Vagina (tissue), 2 donors: Measurements from ENCODE around the gene KRTAP12-4. TPM values are rescaled to one million over a fixed set of nuclear protein-coding genes. Genes with fewer than 3 reads are reported as not detected.

ENCODE experiments used
- DNase-seq, 2 donors: peaks; one replicate each; pipeline ENCODE4 v3.0.0-alpha.2; 2017; ENCODE audit errors: extremely low spot score in 2 of 2
- H3K27ac ChIP-seq: fragments of 200-600 bp; sonication (generic); one replicate; pipeline ENCODE4 v1.5.1; 2019
- H3K27me3 ChIP-seq: fragments of 200-600 bp; sonication (generic); one replicate; pipeline ENCODE4 v1.5.1; 2019
- H3K36me3 ChIP-seq, 2 donors: fragments of 200-600 bp; sonication (generic); one replicate each; pipeline ENCODE4 v1.5.1; 2017 to 2019
- H3K4me1 ChIP-seq: fragments of 200-600 bp; sonication (generic); one replicate; pipeline ENCODE4 v1.5.1; 2019
- H3K4me3 ChIP-seq, 2 donors: fragments of 200-600 bp; sonication (generic); 1 replicate in 1 of 2; 2 replicates in 1 of 2; pipeline ENCODE4 v1.5.1; 2016 to 2019
- H3K9me3 ChIP-seq: fragments of 200-600 bp; sonication (generic); one replicate; pipeline ENCODE4 v1.5.1; 2019
- POLR2A ChIP-seq, 2 donors: fragments of 450-650 bp; IDR thresholded peaks; one replicate each; pipeline ENCODE4 v1.6.1; 2017; ENCODE audit warnings: antibody characterized with exemption in 2 of 2, mild to moderate bottlenecking in 2 of 2, moderate library complexity in 2 of 2
- POLR2AphosphoS5 ChIP-seq, 2 donors: sonication (generic); formaldehyde crosslinking; IDR thresholded peaks; one replicate each; pipeline ENCODE4 v1.9.0; 2017; ENCODE audit warnings: antibody characterized with exemption in 2 of 2, mild to moderate bottlenecking in 2 of 2, low read depth in 1 of 2; ENCODE audit not compliant: insufficient read depth in 1 of 2
- intact Hi-C: fragments of 100-400 bp; cut with DNase I; formaldehyde crosslinking; loops from one replicate; pipeline ENCODE4 v1.15.1; 2023
- total RNA-seq: library from RNA; depleted of rRNA; stranded (reverse); fragments of >200 nt; gene quantifications from one replicate; pipeline ENCODE4 v1.2.3, GENCODE V29; 2016
- TF ChIP-seq, protein P1 (sequence below), 3 experiments: fragments of 450-650 bp in 2 of 3; fragments of 200-600 bp in 1 of 3; sonication (generic) in 1 of 3; IDR thresholded peaks; one replicate each; pipeline ENCODE4 v1.5.1; 2017 to 2019; ENCODE audit warnings: antibody characterized with exemption in 3 of 3, mild to moderate bottlenecking in 2 of 3, moderate library complexity in 2 of 3

The KRTAP12-4 gene
- total RNA-seq, 1 donor from 2014 or later: not detected

DNA sequence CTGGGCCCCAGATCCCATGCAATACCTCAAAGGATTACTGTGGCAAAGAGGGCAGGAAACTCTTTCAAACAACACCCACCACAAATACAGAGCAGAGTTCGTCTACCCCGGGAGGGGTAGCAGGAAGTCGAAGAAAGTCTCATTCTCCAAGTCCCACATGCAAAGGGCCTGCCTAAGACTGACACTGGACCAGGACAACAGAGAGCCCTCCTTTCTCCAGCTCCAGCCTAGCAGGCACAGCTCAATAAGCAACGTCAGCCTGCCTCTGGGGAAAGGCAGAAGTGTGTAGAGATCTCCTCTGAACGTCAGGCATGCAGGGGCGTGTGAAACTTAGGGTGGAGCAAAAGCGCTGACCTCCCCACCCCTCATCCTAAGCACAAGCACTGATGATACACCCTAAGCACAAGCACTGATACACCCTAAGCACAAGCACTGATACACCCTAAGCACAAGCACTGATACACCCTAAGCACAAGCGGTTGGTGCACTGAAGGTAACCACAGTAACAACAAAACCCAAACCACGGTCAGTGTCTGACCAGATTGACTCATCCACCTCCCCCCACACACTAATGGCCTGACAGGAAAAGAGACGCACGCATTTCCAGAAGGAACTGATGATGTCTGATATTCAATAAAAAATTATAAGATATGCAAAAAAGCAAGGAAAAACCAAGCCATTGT is 4.6 kb upstream of the KRTAP12-4 start:
- Histone ChIP-seq H3K4me1 (no peaks in the 10 kb centered on the region), H3K27me3 (no peaks in the 10 kb centered on the region), H3K9me3 (no peaks in the 10 kb centered on the region), H3K4me3 (no peak overlapping the region), H3K27ac (no peak overlapping the region), H3K36me3 (no peaks in the 10 kb centered on the region)
- TF ChIP-seq, protein P1, sequence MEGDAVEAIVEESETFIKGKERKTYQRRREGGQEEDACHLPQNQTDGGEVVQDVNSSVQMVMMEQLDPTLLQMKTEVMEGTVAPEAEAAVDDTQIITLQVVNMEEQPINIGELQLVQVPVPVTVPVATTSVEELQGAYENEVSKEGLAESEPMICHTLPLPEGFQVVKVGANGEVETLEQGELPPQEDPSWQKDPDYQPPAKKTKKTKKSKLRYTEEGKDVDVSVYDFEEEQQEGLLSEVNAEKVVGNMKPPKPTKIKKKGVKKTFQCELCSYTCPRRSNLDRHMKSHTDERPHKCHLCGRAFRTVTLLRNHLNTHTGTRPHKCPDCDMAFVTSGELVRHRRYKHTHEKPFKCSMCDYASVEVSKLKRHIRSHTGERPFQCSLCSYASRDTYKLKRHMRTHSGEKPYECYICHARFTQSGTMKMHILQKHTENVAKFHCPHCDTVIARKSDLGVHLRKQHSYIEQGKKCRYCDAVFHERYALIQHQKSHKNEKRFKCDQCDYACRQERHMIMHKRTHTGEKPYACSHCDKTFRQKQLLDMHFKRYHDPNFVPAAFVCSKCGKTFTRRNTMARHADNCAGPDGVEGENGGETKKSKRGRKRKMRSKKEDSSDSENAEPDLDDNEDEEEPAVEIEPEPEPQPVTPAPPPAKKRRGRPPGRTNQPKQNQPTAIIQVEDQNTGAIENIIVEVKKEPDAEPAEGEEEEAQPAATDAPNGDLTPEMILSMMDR (IDR thresholded peaks at IDR 0.05): no peak
- TF ChIP-seq POLR2AphosphoS5 (IDR thresholded peaks at IDR 0.05; ENCODE audit: insufficient read depth in 1 of 2, low read depth in 1 of 2) (no peak), POLR2A (IDR thresholded peaks at IDR 0.05) (no peak)
- intact Hi-C loops: no loop called here
- no peak for DNase-seq

DNA sequence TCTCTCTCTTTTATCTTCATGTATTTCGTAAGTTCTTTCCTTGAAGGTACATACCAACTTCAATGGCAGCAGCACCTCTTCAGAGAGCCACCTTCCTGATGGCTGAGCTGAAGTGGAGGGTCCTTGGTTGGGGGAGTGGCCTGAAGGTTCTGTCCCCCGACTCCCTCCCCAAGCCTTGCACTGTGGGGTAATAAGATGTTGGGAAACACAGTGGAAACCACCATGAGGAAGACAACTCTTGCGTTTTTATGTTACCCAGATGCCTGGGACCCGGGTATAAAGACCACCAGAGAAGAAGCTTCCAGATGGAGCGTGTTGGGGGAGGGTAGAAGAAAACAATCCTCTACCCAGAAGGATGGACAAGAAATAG is 4.1 kb upstream of the KRTAP12-4 start:
- H3K27me3 ChIP-seq: no peaks in the 10 kb centered on the region
- H3K36me3 ChIP-seq: no peaks in the 10 kb centered on the region
- TF ChIP-seq POLR2A (IDR thresholded peaks at IDR 0.05) (no peak), POLR2AphosphoS5 (IDR thresholded peaks at IDR 0.05; ENCODE audit: insufficient read depth in 1 of 2, low read depth in 1 of 2) (no peak)
- TF ChIP-seq, protein P1 (IDR thresholded peaks at IDR 0.05): no peak
- H3K27ac ChIP-seq: no peak overlapping the region
- intact Hi-C loops: no loop called here
- no peak for DNase-seq
- H3K4me1 ChIP-seq: no peaks in the 10 kb centered on the region
- H3K9me3 ChIP-seq: no peaks in the 10 kb centered on the region
- H3K4me3 ChIP-seq: no peak overlapping the region

DNA sequence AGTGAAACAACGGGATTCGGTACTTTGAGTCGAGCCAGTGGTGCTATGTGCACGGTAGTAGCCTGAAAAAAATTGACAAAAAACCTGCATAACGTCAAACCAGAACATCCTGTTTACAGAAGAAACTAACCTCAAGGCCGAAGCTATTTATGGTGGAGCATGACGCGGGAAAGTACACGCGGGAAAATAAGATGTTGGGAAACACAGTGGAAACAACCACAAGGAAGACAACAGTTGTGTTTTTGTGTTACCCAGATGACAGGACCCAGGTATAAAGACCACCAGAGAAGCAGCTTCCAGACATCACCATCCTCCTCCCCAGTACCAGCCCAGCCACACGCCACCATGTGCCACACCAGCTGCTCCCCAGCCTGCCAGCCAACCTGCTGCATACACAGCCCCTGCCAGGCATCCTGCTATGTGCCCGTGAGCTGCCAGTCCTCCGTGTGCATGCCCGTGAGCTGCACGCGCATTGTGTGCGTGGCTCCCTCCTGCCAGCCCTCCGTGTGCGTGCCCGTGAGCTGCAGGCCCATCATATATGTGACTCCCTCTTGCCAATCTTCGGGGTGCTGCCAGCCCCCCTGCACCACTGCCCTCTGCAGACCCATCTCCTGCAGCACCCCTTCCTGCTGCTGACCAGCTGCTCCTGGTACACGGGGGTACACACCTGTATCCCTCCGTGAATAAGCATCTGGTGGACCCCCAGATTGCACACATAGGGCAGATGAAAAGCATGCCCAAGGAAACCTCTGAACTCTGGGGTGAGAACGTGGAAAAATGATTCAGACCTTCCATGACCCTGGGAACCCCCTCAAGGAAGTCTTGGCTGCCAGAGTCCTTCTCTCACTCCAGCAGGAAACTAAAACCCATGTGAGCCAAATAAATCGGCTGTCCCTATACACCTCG is 3.4 kb upstream of the KRTAP12-4 start, which contains the start of gene KRTAP12-3:
Gene KRTAP12-3 (plus strand): TSS at position 298 of the 906 bp plus-strand sequence. CDS start 48 bp downstream, at position 346.
- H3K27me3 ChIP-seq: no peaks in the 10 kb centered on the region
- no peaks in the 10 kb centered on the region for H3K4me1 ChIP-seq
- H3K9me3 ChIP-seq: no peaks in the 10 kb centered on the region
- intact Hi-C loops: no loop called here
- no peak within 1 kb of the TSS for H3K27ac ChIP-seq
- H3K36me3 ChIP-seq: no peaks in the 10 kb centered on the region
- TF ChIP-seq POLR2A (IDR thresholded peaks at IDR 0.05) (no peak), POLR2AphosphoS5 (IDR thresholded peaks at IDR 0.05; ENCODE audit: insufficient read depth in 1 of 2, low read depth in 1 of 2) (no peak)
- TF ChIP-seq, protein P1 (IDR thresholded peaks at IDR 0.05): no peak
- no peak within 1 kb of the TSS for H3K4me3 ChIP-seq
- no peak for DNase-seq

DNA sequence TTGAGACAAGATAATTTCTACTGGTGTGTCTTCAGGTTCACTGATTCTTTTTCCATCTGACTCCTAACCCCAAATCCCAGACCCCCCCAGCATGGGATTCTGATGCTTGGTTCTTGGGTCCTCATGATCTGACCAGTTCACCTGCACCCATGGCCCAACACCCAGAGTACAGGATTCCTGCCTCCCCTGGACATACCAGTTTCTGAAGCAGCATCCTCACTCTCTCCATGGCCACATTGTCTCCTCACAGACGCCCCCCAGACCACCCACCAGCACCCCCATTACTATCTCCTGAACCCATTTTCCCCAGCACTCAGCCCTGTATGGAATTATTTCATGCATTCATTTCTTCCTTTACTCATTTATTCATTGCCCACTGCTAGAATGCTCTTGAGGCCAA is 2.4 kb upstream of the KRTAP12-4 start:
- no peaks in the 10 kb centered on the region for H3K36me3 ChIP-seq
- H3K27ac ChIP-seq: no peak overlapping the region
- no peaks in the 10 kb centered on the region for H3K27me3 ChIP-seq
- H3K4me3 ChIP-seq: no peak overlapping the region
- TF ChIP-seq POLR2AphosphoS5 (IDR thresholded peaks at IDR 0.05; ENCODE audit: insufficient read depth in 1 of 2, low read depth in 1 of 2) (no peak), POLR2A (IDR thresholded peaks at IDR 0.05) (no peak)
- TF ChIP-seq, protein P1 (IDR thresholded peaks at IDR 0.05): no peak
- intact Hi-C loops: no loop called here
- no peaks in the 10 kb centered on the region for H3K4me1 ChIP-seq
- DNase-seq: no peak
- no peaks in the 10 kb centered on the region for H3K9me3 ChIP-seq
